Transverse colon (tissue), 4 donors: ENCODE measurements around the gene GNS. TPM values are rescaled to one million over a fixed set of nuclear protein-coding genes. Genes with fewer than 3 reads are reported as not detected.
A peak's percentile ranks its signal among the peaks of the same experiment; 100 is the strongest.

Experiments used
- DNase-seq: peaks from one replicate; pipeline ENCODE4 v3.0.0-alpha.2; 2019
- H3K27ac ChIP-seq, 4 donors: fragments of 200-600 bp; sonication (generic); 2 replicates each; pipeline ENCODE4 v1.5.1; 2016 to 2018; ENCODE audit warnings: inconsistent platforms in 4 of 4
- H3K27me3 ChIP-seq: fragments of 200-600 bp; sonication (generic); 2 replicates; pipeline ENCODE4 v1.5.1; 2017; ENCODE audit warnings: inconsistent platforms
- H3K36me3 ChIP-seq, 4 donors: fragments of 200-600 bp; sonication (generic); 2 replicates each; pipeline ENCODE4 v1.5.1; 2017 to 2019; ENCODE audit warnings: inconsistent platforms in 4 of 4
- H3K4me1 ChIP-seq, 4 donors: fragments of 200-600 bp; sonication (generic); 2 replicates each; pipeline ENCODE4 v1.5.1; 2017 to 2020; ENCODE audit warnings: inconsistent platforms in 4 of 4
- H3K4me3 ChIP-seq, 4 donors: fragments of 200-600 bp; sonication (generic); 1 replicate in 1 of 4; 2 replicates in 3 of 4; pipeline versions ENCODE4 v1.5.1 to v1.6.1; 2017 to 2019; ENCODE audit warnings: inconsistent platforms in 4 of 4
- H3K9me3 ChIP-seq, 2 donors: fragments of 200-600 bp; sonication (generic); 2 replicates each; pipeline ENCODE4 v1.5.1; 2017 to 2019; ENCODE audit warnings: inconsistent platforms in 2 of 2
- EP300 ChIP-seq: sonication (generic); formaldehyde crosslinking; IDR thresholded peaks from one replicate; pipeline ENCODE4 v1.6.1; 2017; ENCODE audit warnings: antibody characterized with exemption, low read depth
- POLR2A ChIP-seq: fragments of 450-650 bp; IDR thresholded peaks from one replicate; pipeline ENCODE4 v1.6.1; 2016; ENCODE audit warnings: antibody characterized with exemption, mild to moderate bottlenecking, moderate library complexity
- POLR2AphosphoS5 ChIP-seq, 3 donors: sonication (generic); formaldehyde crosslinking; IDR thresholded peaks; one replicate each; pipeline ENCODE4 v1.6.1; 2016; ENCODE audit warnings: antibody characterized with exemption in 3 of 3
- WGBS, 2 donors: methylation state at CpG; one replicate each; pipeline ENCODE4 v1.1.5; 2018; ENCODE audit warnings: low coverage in 1 of 2; 5-methylcytosine and 5-hydroxymethylcytosine counted together
- in situ Hi-C, 4 donors: fragments of 200-750 bp; cut with MboI; loops; one replicate each; pipeline versions ENCODE4 v1.15.0 to v1.15.1; 2017; ENCODE audit warnings: low sequenced_read_pairs in 3 of 4, low pct_ligation_motif_present in 1 of 4, low pct_unique_long_range_greater_than_20kb in 1 of 4
- intact Hi-C: fragments of 100-400 bp; cut with DNase I; formaldehyde crosslinking; loops from one replicate; pipeline ENCODE4 v1.15.1; 2023; ENCODE audit warnings: low total_unique reads
- total RNA-seq, 4 donors: library from RNA; depleted of rRNA; stranded (reverse); fragments of >200 nt; gene quantifications; one replicate each; pipeline ENCODE4 v1.1.0, GENCODE V29; 2016
- TF ChIP-seq, protein P1 (sequence below), 5 experiments: fragments of 200-600 bp in 3 of 5; fragments of 450-650 bp in 2 of 5; sonication (generic) in 3 of 5; IDR thresholded peaks; 1 replicate in 2 of 5; 2 replicates in 3 of 5; pipeline ENCODE4 v1.5.1; 2016 to 2017; ENCODE audit warnings: antibody characterized with exemption in 5 of 5, inconsistent platforms in 3 of 5, mild to moderate bottlenecking in 2 of 5, moderate library complexity in 1 of 5

Gene GNS
- total RNA-seq, 4 donors from 2014 or later: 22.3 to 67.0 (median 48.3) TPM

DNA sequence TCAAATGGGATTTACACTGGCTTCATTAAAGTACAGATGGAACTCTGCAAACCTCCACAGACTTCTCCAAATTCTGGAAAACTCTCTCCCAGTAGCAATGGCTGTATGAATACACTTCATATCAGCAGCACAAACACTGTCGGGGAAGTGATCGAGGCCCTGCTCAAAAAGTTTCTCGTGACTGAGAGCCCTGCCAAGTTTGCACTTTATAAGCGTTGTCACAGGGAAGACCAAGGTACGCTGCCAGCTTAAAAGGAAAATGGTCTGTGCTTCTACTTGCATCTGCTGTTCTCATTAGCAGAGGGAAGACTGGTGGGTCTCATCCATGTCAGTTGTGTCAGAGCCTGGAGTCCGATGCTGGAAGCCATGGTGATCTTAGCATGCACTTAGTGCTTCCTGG lies 71.0 kb downstream of the GNS start:
- Histone ChIP-seq H3K36me3 (peaks cover 0 to 9% (median 0%) of the 10 kb centered on the region in 4 donors), H3K4me1 (peaks cover 9 to 37% (median 17%) of the 10 kb centered on the region in 4 donors), H3K27ac (peak overlapping the region; percentile 37 to 67 (median 62)), H3K4me3 (no peak overlapping the region), H3K9me3 (no peaks in the 10 kb centered on the region), H3K27me3 (no peaks in the 10 kb centered on the region)
- 62% methylated on average over 6 of the region's 6 CpGs; no CpG with 5 or more reads in 1 of the 2 donors for WGBS, 2 donors
- DNase-seq: no peak
- TF ChIP-seq EP300: no peak
- no peak for TF ChIP-seq POLR2AphosphoS5 (IDR thresholded peaks at IDR 0.05)
- TF ChIP-seq POLR2A: no peak
- TF ChIP-seq, protein P1, sequence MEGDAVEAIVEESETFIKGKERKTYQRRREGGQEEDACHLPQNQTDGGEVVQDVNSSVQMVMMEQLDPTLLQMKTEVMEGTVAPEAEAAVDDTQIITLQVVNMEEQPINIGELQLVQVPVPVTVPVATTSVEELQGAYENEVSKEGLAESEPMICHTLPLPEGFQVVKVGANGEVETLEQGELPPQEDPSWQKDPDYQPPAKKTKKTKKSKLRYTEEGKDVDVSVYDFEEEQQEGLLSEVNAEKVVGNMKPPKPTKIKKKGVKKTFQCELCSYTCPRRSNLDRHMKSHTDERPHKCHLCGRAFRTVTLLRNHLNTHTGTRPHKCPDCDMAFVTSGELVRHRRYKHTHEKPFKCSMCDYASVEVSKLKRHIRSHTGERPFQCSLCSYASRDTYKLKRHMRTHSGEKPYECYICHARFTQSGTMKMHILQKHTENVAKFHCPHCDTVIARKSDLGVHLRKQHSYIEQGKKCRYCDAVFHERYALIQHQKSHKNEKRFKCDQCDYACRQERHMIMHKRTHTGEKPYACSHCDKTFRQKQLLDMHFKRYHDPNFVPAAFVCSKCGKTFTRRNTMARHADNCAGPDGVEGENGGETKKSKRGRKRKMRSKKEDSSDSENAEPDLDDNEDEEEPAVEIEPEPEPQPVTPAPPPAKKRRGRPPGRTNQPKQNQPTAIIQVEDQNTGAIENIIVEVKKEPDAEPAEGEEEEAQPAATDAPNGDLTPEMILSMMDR (IDR thresholded peaks at IDR 0.05): no peak
- intact Hi-C loops: no loop called here
- in situ Hi-C loops: no loop called here

DNA sequence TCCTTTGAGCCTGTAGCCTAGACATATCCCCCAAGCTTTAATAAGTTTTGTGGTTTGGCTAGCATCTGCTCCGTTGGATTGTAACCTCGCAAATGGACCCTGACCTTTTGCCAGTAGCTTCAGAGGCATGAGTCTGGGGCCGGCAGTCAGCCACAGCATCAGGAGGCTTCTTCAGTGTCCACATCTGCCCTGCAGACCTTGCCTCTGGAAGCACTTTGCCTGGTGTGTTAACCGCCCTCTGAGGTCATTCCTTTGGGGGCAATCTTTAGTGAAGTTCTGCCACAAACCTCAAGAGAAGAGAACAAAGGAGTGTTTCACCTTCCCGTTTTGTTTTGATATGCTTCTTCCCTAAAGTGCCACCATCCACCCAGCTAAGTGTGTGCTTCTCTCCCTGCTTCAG lies 71.4 kb downstream of the GNS start:
- H3K4me3 ChIP-seq: no peak overlapping the region
- H3K9me3 ChIP-seq: no peaks in the 10 kb centered on the region
- no peaks in the 10 kb centered on the region for H3K27me3 ChIP-seq
- peaks cover 0 to 9% (median 0%) of the 10 kb centered on the region in 4 donors for H3K36me3 ChIP-seq
- no peak for DNase-seq
- in situ Hi-C loops: no loop called here
- WGBS, 2 donors: 45% methylated on average over 5 of the region's 5 CpGs; no CpG with 5 or more reads in 1 of the 2 donors
- H3K27ac ChIP-seq: peak overlapping the region; percentile 37 to 67 (median 62)
- H3K4me1 ChIP-seq: peaks cover 13 to 41% (median 19%) of the 10 kb centered on the region in 4 donors
- TF ChIP-seq, protein P1 (IDR thresholded peaks at IDR 0.05): no peak
- no peak for TF ChIP-seq EP300
- TF ChIP-seq POLR2AphosphoS5 (IDR thresholded peaks at IDR 0.05): no peak
- no peak for TF ChIP-seq POLR2A
- intact Hi-C loops: no loop called here

DNA sequence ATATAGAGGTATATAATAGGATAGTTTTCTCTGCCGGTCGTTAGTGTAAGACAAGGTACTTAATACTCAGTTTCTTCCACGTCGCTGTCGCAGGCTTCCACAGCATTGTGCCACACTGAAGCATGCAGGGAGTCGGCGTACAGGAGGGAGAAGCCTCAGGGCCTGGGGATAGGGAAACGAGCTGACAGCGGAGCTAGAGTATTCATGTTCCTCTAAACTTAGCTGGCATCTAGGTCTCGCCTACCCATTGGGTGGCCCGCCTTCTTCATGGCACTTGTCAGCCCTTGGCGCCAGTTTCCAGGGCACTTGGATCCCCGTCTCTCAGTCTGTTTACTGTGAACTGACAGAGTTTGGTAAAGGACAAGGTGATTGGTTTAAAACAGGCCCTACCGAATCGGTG lies 73.6 kb downstream of the GNS start:
- H3K4me1 ChIP-seq: peaks cover 17 to 37% (median 28%) of the 10 kb centered on the region in 4 donors

DNA sequence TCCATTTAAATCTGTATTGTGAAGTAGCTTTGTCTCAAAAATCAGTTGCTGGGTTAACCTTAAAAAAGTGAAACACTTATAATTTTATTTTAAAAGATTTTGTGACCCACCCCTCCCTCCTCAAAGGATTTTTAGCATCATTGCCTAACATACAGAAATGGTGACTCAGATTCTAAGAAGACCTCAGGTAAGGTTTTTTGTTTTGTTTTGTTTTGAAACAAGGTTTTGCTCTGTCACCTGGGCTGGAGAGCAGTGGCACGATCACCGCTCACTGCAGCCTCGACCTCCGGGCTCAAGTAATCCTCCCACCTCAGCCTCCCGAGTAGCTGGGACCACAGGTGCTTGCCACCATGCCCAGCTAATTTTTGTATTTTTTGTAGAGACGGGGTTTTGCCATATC lies 74.2 kb downstream of the GNS start:
- Histone ChIP-seq H3K9me3 (no peaks in the 10 kb centered on the region), H3K4me3 (no peak overlapping the region), H3K36me3 (peaks cover 0 to 9% (median 0%) of the 10 kb centered on the region in 4 donors), H3K27ac (peak overlapping the region; percentile 50 to 90 (median 84)), H3K27me3 (no peaks in the 10 kb centered on the region), H3K4me1 (peaks cover 23 to 41% (median 32%) of the 10 kb centered on the region in 4 donors)
- 87 to 92% methylated on average over 6 of the region's 6 CpGs for WGBS, 2 donors
- intact Hi-C loops: no loop called here
- TF ChIP-seq EP300 (no peak), POLR2A (no peak), POLR2AphosphoS5 (IDR thresholded peaks at IDR 0.05) (no peak)
- TF ChIP-seq, protein P1 (IDR thresholded peaks at IDR 0.05): no peak
- in situ Hi-C loops: no loop called here
- DNase-seq: no peak

More for the DNA sequence above, 73.6 kb downstream of the GNS start:
- H3K36me3 ChIP-seq: peaks cover 0 to 9% (median 0%) of the 10 kb centered on the region in 4 donors
- intact Hi-C loops (no loop called here), in situ Hi-C loops (no loop called here)
- no peak overlapping the region for H3K4me3 ChIP-seq
- DNase-seq: no peak
- no peaks in the 10 kb centered on the region for H3K9me3 ChIP-seq
- no peaks in the 10 kb centered on the region for H3K27me3 ChIP-seq
- H3K27ac ChIP-seq: peak overlapping the region; percentile 50 to 90 (median 84)
- WGBS, 2 donors: 81 to 92% methylated on average over 4 to 15 of the region's 15 CpGs
- no peak for TF ChIP-seq POLR2A
- no peak for TF ChIP-seq POLR2AphosphoS5 (IDR thresholded peaks at IDR 0.05)
- no peak for TF ChIP-seq EP300
- TF ChIP-seq, protein P1 (IDR thresholded peaks at IDR 0.05): no peak
